ENCODE measurements around the gene SEC23B. TPM values are rescaled to one million over a fixed set of nuclear protein-coding genes. Genes with fewer than 3 reads are reported as not detected.

SEC23B gene
- total and polyA plus RNA-seq, 2 of the 13 experiments (the other 11 are each of a cell fraction or from before 2014, with no cell fraction given), result 114 to 120 TPM

GRCh38 chr20:18587665-18588573, 80.2 kb downstream of the SEC23B start, which contains the start of gene DTD1 (continued):
- TF ChIP-seq POGK (CRISPR knock-in tag; conservative IDR thresholded peaks at IDR 0.05) (peak; percentile 97), KDM5B (CRISPR knock-in tag; IDR thresholded peaks at IDR 0.05; ENCODE audit: borderline replicate concordance) (peak; percentile 71; the same call in 1 of the 2 replicates), PCBP2 (optimal IDR thresholded peaks at IDR 0.05; ENCODE audit: low read depth, low read length, poor library complexity, severe bottlenecking) (no peak), CHD2 (IDR thresholded peaks at IDR 0.05; ENCODE audit: low read depth, low read length) (peak; percentile 70), ZNF10 (CRISPR knock-in tag; IDR thresholded peaks at IDR 0.05; ENCODE audit: borderline replicate concordance, low read depth) (no peak), MIXL1 (CRISPR knock-in tag; IDR thresholded peaks at IDR 0.05) (no peak; the same call in 1 of the 2 replicates), MLLT10 (CRISPR knock-in tag; IDR thresholded peaks at IDR 0.05) (no peak), FOSL1 (CRISPR knock-in tag; IDR thresholded peaks at IDR 0.05; ENCODE audit: borderline replicate concordance) (no peak), NFYB (CRISPR knock-in tag; IDR thresholded peaks at IDR 0.05) (peak; percentile 56; the same call in 1 of the 2 replicates), ZNF703 (CRISPR knock-in tag; IDR thresholded peaks at IDR 0.05; ENCODE audit: borderline replicate concordance) (0 out of 2 replicates have a peak, but pooled peaks have one; percentile 57), DRAP1 (CRISPR knock-in tag; IDR thresholded peaks at IDR 0.05) (peak; percentile 90), MLXIP (CRISPR knock-in tag; IDR thresholded peaks at IDR 0.05; ENCODE audit: borderline replicate concordance) (no peak), SIX1 (CRISPR knock-in tag; IDR thresholded peaks at IDR 0.05; ENCODE audit: borderline replicate concordance) (0 out of 2 replicates have a peak, but pooled peaks have one; percentile 16), ZNF879 (CRISPR knock-in tag; IDR thresholded peaks at IDR 0.05) (no peak), SOX13 (IDR thresholded peaks at IDR 0.05) (no peak), SOX13 (CRISPR knock-in tag; conservative IDR thresholded peaks at IDR 0.05 in 1 of 2, IDR thresholded peaks at IDR 0.05 in 1 of 2) (no peak; a peak in 1 of 4 replicates), REPIN1 (CRISPR knock-in tag; IDR thresholded peaks at IDR 0.05; ENCODE audit: borderline replicate concordance, low read depth) (peak; percentile 91), CREM (IDR thresholded peaks at IDR 0.05) (no peak), CREM (CRISPR knock-in tag; IDR thresholded peaks at IDR 0.05) (no peak), RXRA (CRISPR knock-in tag; IDR thresholded peaks at IDR 0.05) (no peak), ZNF331 (CRISPR knock-in tag; IDR thresholded peaks at IDR 0.05) (no peak), REXO4 (CRISPR knock-in tag; IDR thresholded peaks at IDR 0.05; ENCODE audit: borderline replicate concordance) (peak; percentile 67; the same call in 1 of the 2 replicates), ESRRA (CRISPR knock-in tag; IDR thresholded peaks at IDR 0.05; ENCODE audit: low read depth) (0 out of 2 replicates have a peak, but pooled peaks have one; percentile 53)
